ENCODE data around the gene KRT25.

GRCh38 chr17:40791787-40792436 is 36.8 kb upstream of the KRT25 start:
- TF ChIP-seq EP300 (conservative IDR thresholded peaks at IDR 0.05; ENCODE audit: poor library complexity, severe bottlenecking) (no peak), POLR2AphosphoS5 (IDR thresholded peaks at IDR 0.05) (no peak), CTCF (IDR thresholded peaks at IDR 0.05; ENCODE audit: poor library complexity, severe bottlenecking) (peak; percentile 48), TAF1 (IDR thresholded peaks at IDR 0.05; ENCODE audit: low read depth) (no peak), EZH2 (IDR thresholded peaks at IDR 0.05; ENCODE audit: borderline replicate concordance, insufficient read depth, low read length, poor library complexity, severe bottlenecking) (no peak), REST (IDR thresholded peaks at IDR 0.05; ENCODE audit: borderline replicate concordance) (no peak), MXI1 (conservative IDR thresholded peaks at IDR 0.05; ENCODE audit: poor library complexity, severe bottlenecking) (no peak), RAD21 (conservative IDR thresholded peaks at IDR 0.05) (peak; percentile 36), SMC3 (conservative IDR thresholded peaks at IDR 0.05; ENCODE audit: poor library complexity) (peak; percentile 53)
